Right renal cortex interstitium (tissue), 3 donors: ENCODE results near the gene ITGAE. TPM values are rescaled to one million over a fixed set of nuclear protein-coding genes. Genes with fewer than 3 reads are reported as not detected.

Experiments used
- DNase-seq, 3 donors: peaks; one replicate each; pipeline ENCODE4 v3.0.0-alpha.2; 2013; ENCODE audit warnings: low read depth in 3 of 3, low spot score in 2 of 3
- polyA plus RNA-seq, 3 donors: library from polyadenylated mRNA; unstranded; fragments of 120-200 nt; gene quantifications; one replicate each; pipeline ENCODE4 v1.2.1, GENCODE V29; 2013; ENCODE audit not compliant: insufficient read length in 3 of 3

Gene ITGAE
- polyA plus RNA-seq, 3 donors, result 37.4 to 40.9 (median 38.3) TPM

- no peak for DNase-seq
Observed at GRCh38 chr17:3762922-3763776, 37.8 kb downstream of the ITGAE start.

GRCh38 chr17:3761918-3762380 lies 39.0 kb downstream of the ITGAE start:
- DNase-seq, result no peak

DNA sequence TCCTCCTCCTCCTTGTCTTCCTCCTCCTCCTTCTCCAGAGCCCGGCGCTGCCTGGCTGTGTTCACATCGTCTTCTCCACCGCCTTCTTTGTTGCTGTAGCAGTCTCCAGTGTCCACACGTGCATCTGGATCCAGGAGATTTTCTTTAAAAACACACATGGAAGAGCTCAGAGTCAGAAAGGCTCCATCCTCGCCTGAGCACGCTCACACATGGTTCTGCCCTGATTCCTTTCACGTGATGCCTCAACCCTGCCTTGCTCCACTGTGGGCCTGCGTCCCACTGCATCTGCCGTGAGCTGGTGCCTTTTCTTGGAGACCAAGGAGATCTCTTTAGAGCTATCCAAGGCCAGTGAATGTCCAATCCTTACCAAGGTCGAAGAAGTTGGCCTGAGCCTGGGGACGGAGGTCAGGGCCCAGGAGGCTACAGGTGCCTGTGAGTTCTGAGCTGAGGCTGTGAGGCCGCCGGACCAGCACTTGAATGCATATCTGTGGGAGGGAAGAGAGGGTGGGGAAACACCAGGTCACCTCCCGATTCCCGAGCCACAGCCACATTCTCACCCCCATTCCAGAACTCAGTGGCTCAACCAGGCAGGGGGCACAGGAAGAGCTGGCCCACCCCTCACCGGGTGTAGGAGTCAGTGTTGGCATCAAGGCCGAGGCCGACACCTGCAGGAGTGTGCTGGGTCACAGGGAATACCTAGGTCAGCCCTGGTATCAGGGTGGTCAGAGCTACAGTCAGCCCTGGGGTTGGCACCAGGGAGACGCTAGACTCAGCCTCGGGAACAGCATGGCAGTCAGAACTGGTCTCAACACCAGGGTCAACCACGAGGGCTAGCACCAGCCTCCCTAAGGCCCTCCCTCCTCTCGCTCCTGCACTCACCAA lies 39.7 kb downstream of the ITGAE start:
- DNase-seq, result no peak

DNA sequence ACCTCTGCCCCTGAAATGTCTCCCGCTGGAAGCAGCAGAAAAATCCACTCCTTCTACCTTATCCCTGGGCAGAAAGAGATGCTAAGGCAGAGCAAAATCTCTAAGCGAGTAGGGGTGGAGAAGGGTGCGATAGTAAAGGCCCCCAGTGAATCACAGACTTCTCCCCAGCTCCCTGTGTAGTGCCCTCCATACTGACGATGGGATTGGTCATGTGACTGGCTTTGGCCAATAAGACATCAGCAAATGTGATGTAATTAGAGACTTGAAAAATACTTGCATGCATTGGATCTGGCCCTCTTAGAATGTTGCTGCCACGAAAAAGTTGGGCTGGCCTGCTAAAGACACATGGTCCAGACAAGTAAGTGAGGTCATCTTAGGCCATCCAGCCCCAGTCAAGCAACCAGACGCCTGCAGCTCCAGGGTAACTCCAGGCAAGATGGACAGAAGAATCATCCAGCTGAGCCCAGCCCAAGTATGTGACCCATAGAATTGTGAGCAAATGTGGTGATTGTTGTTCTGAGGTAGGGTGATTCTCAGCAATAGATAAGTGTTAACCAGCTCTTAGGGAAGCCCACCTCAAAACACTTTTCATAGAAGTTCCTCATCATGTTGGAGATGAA lies 41.3 kb downstream of the ITGAE start:
- DNase-seq, result no peak

- no peak for DNase-seq
Observed at GRCh38 chr17:3755335-3756030, 45.5 kb downstream of the ITGAE start.

GRCh38 chr17:3754458-3755334 lies 46.3 kb downstream of the ITGAE start:
- peak in 1 of 3 donors; percentile 61 for DNase-seq

GRCh38 chr17:3754066-3754457 lies 46.9 kb downstream of the ITGAE start:
- DNase-seq, result no peak

DNA sequence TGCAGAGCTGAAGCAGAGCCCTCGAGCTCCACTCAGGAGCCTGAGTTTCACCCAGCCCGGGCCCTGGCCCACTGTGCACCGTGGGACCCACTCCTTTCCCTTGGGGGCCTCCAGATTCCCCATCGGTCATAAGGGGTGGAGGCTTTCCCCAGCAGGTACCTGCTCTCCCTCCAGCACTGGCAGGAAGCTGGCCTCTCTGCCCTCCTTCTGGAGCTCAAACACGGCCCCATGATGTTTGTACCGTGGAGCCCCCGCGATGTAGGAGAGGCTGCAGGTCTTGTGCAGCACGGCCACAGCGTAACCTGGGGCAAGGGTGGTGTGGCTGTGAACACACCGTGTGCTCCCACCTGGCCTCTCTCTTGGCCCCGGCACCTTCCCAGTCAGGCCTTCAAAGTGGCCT lies 47.4 kb downstream of the ITGAE start:
- no peak for DNase-seq

DNA sequence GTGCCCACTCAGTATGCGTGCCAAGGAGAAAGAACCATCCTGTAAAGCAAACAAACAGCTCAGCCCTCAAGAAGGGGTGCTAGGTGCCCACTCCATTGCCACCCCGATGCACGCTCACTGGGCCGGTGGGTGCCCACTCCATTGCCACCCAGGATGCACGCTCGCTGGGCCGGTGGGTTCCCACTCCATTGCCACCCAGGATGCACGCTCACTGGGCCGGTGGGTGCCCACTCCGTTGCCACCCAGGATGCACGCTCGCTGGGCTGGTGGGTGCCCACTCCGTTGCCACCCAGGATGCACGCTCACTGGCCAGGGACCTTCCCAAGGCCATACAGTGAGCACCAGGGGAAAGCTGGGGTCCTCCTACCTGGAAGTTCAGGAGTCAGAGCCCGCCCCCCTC lies 49.2 kb downstream of the ITGAE start:
- DNase-seq, result no peak

DNA sequence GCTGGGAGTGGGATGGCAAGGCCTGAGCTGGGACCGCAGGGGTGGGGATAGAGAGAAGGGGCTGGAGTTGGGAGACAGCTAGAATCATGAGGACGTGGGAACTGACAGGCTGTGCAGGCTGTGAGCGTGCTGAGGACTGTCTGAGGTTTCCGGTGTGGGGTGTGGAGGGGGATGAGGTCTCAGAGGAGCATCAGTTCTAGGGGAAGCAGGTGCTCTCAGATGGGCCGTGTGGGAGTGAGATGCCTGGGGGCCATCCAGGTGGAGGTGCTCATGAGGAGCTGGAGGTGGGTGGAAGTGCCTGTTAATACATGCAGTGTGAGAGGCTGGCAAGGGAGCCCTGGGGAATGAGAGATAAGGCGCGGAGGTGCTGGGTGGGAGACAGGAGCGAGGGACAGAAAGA lies 50.1 kb downstream of the ITGAE start:
- DNase-seq, result no peak

GRCh38 chr17:3750296-3750695 lies 50.7 kb downstream of the ITGAE start:
- no peak for DNase-seq

- DNase-seq, result no peak
Observed at GRCh38 chr17:3748576-3748975, 52.4 kb downstream of the ITGAE start.

- no peak for DNase-seq
Observed at GRCh38 chr17:3747805-3748204, 53.2 kb downstream of the ITGAE start.

GRCh38 chr17:3745071-3745470 lies 55.9 kb downstream of the ITGAE start:
- no peak for DNase-seq

DNA sequence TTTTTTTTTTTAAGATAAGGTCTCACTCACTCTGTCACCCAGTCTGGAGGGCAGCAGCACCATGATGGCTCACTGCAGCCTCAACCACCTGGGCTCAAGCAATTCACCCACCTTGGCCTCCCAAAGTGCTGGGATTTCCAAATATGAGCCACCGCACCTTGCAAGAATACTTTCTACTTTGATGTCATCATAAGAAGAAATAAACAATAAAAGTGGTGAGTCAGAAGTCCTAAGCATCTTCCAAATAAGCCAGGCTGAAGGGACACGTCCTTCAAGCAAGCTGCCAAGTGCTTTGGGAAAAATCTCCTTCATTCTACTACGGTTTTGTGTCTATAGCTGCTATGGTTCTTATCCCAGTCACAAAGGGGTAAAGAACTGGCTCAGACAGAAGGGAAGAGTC lies 57.0 kb downstream of the ITGAE start:
- no peak for DNase-seq

DNA sequence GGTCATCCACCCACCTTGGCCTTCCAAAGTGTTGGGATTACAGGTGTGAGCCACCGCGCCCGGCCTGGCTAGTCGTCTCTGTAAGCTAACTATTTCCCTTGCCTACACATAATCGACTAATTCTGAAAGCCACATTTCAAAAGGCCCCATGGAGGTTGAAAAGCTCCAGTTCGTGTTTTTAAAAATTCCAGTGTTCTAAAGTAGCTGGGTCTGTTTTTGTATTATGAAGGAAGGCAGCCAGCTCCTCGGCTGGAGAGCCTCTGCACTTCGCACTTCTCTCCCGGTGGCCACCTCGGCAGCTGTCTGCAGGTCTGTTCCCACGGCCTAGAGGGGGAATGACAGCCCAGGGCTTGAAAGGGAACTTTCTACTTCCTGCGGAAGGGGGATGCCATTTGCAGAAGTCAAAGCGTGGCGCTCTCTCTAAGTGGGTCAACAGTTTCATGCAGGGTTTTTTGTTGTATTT lies 60.3 kb downstream of the ITGAE start:
- no peak for DNase-seq

- DNase-seq, result no peak
Observed at GRCh38 chr17:3739422-3740124, 61.4 kb downstream of the ITGAE start.

DNA sequence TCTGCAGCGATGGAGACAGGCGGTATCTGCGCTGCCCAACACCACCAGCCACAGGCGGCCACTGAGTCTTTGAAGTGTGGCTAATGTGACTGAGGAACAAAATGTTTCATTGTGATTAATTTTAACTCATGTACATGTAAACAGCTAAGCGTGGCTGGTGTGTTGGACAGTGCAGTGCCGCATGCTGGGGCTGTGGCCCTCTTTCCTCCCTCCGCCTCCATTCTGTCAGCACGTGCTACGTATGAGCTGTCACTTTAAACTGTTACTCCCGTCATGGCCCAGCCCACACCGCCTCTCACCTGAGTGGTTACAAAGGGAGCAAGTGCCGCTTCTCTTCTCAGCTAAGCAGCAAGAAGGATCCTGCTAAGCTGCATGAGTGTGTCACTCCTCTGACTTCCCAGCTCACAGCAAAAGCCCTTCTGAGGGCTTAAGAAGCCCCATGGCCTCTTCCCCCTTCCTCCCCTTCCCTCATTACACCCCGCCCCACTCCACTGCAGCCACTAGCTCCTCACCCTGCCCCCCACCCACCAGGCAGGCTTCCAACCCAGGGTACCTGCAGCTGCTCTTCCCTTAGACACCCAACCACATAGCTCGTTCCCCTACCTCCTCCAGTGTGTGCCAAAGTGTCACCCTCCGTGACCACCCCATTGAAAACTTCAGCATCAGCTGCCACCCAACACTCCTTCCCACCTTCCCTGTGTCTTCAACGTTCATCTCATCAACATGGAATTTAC lies 62.3 kb downstream of the ITGAE start:
- DNase-seq, result no peak
